Heart left ventricle (tissue), 16 donors: ENCODE measurements around the gene PTPRU. TPM values are rescaled to one million over a fixed set of nuclear protein-coding genes. Genes with fewer than 3 reads are reported as not detected.

Experiments
- ATAC-seq, 4 donors: fragments of 200-7000 bp; cut with Tn5 transposase; one replicate each; pipeline ENCODE4 v1.9.1; 2020 to 2022; ENCODE audit warnings: moderate library complexity in 4 of 4, mild to moderate bottlenecking in 3 of 4, moderate number of reproducible peaks in 1 of 4
- DNase-seq, 5 donors: peaks; one replicate each; pipeline ENCODE4 v3.0.0-alpha.2; 2020
- H3K27ac ChIP-seq, 12 donors: fragments of 200-600 bp; sonication (generic) in 4 of 12; one replicate each; pipeline versions ENCODE4 v1.5.0 to v1.8.0; 2016 to 2022; ENCODE audit warnings: mild to moderate bottlenecking in 2 of 12
- H3K27me3 ChIP-seq, 9 donors: fragments of 200-600 bp; sonication (generic) in 2 of 9; one replicate each; pipeline versions ENCODE4 v1.5.1 to v1.8.0; 2016 to 2022; ENCODE audit warnings: mild to moderate bottlenecking in 3 of 9
- H3K36me3 ChIP-seq, 9 donors: fragments of 200-600 bp; sonication (generic) in 2 of 9; one replicate each; pipeline versions ENCODE4 v1.5.0 to v1.8.0; 2018 to 2022; ENCODE audit warnings: mild to moderate bottlenecking in 2 of 9
- H3K4me1 ChIP-seq, 12 donors: fragments of 200-600 bp; sonication (generic) in 4 of 12; one replicate each; pipeline versions ENCODE4 v1.5.0 to v1.8.0; 2016 to 2022; ENCODE audit warnings: mild to moderate bottlenecking in 3 of 12
- H3K4me3 ChIP-seq, 12 donors: fragments of 200-600 bp; sonication (generic) in 4 of 12; one replicate each; pipeline versions ENCODE4 v1.5.0 to v1.8.0; 2017 to 2022; ENCODE audit warnings: mild to moderate bottlenecking in 9 of 12, moderate library complexity in 4 of 12
- H3K9me3 ChIP-seq, 12 donors: fragments of 200-600 bp; sonication (generic) in 4 of 12; one replicate each; pipeline versions ENCODE4 v1.5.0 to v1.8.0; 2016 to 2022; ENCODE audit warnings: mild to moderate bottlenecking in 1 of 12
- POLR2A ChIP-seq, 2 donors: fragments of 450-650 bp; IDR thresholded peaks; one replicate each; pipeline ENCODE4 v1.6.1; 2017; ENCODE audit warnings: antibody characterized with exemption in 2 of 2, mild to moderate bottlenecking in 2 of 2, moderate library complexity in 2 of 2
- WGBS, 4 donors: extraction: QIAGEN DNeasy Blood & Tissue Kit in 2 of 4; methylation state at CpG; one replicate each; pipeline versions ENCODE4 v1.1.5 to v1.1.7; 2013 to 2018; 5-methylcytosine and 5-hydroxymethylcytosine counted together
- intact Hi-C, 10 donors: fragments of 100-400 bp; cut with DNase I; formaldehyde crosslinking; loops; one replicate each; pipeline versions ENCODE4 v1.11.1 to v1.14.2; 2022
- polyA plus RNA-seq, 2 donors: library from polyadenylated mRNA; stranded (reverse); fragments of 200-250 nt; gene quantifications; one replicate each; pipeline ENCODE4 v1.2.3, GENCODE V29; 2013
- total RNA-seq, 9 donors: library from RNA; depleted of rRNA in 2 of 9; stranded (reverse); fragments of >200 nt in 2 of 9; fragmentation: NEBNext Ultra II Directional in 3 of 9; extraction: Animal tissue kit (Norgen Biotek cat#: 25700) in 3 of 9; gene quantifications; one replicate each; pipeline versions ENCODE4 v1.1.0 to v1.2.4, GENCODE V29; 2016 to 2023
- TF ChIP-seq, protein P1 (sequence below), 12 donors: fragments of 200-600 bp; sonication (generic) in 4 of 12; IDR thresholded peaks; one replicate each; pipeline versions ENCODE4 v1.5.0 to v1.8.0; 2018 to 2022; ENCODE audit warnings: antibody characterized with exemption in 12 of 12, mild to moderate bottlenecking in 5 of 12
- donor health status: ischemic (EF 13 %, LVEDD 7.1; RV severe dilation, severe dysfunction).
- donor health status: healthy with polysubstance abuse.
- donor health status: DM: no; HTN: yes; CAD: no.
- donor health status: DM: no; HTN: no; CAD: no.
- donor health status: ischemic (EF 25% LVEDD 6.9; RV normal size, moderate dysfunction).
- donor health status: ischemic (EF 25% LVEDD 5.7; RV mildly dilated, moderate dysfunction).
- donor health status: healthy.
- donor health status: DM: yes; HTN: yes; CAD: no.
- donor health status: ischemic (EF 35%, LVEDD 5.7; RV mildly dilated, moderate dysfunction).
- donor health status: nonischemic (EF 11% LVEDD 7.7; RV severe dilation, severe dysfunction).
- donor health status: DM: yes; HTN: yes; CAD: no.
- donor health status: PGD.
- donor health status: ischemic (EF 29% LVEDD 5.4; RV normal size, mild dysfunction).
- donor health status: nonischemic (EF 23%, LVEDD 6.1; RV moderate dilation, normal function).

Gene PTPRU
- total and polyA plus RNA-seq, 11 donors, result 7.1 to 59.9 (median 16.2) TPM

GRCh38 chr1:29303201-29304024, 67.1 kb downstream of the PTPRU start:
- Histone ChIP-seq H3K4me3 (no peak overlapping the region), H3K27ac (no peak overlapping the region), H3K4me1 (no peaks in the 10 kb centered on the region), H3K9me3 (peaks cover 0 to 2% (median 0%) of the 10 kb centered on the region in 12 donors), H3K36me3 (peaks cover 0 to 32% (median 0%) of the 10 kb centered on the region in 9 donors), H3K27me3 (no peaks in the 10 kb centered on the region)
- WGBS, 4 donors, result 85 to 92% (median 89%) methylated on average over 19 to 28 of the region's 28 CpGs
- intact Hi-C loops, result no loop called here
- no peak for ATAC-seq
- DNase-seq, result no peak
- TF ChIP-seq POLR2A (IDR thresholded peaks at IDR 0.05), result no peak
- TF ChIP-seq, protein P1, sequence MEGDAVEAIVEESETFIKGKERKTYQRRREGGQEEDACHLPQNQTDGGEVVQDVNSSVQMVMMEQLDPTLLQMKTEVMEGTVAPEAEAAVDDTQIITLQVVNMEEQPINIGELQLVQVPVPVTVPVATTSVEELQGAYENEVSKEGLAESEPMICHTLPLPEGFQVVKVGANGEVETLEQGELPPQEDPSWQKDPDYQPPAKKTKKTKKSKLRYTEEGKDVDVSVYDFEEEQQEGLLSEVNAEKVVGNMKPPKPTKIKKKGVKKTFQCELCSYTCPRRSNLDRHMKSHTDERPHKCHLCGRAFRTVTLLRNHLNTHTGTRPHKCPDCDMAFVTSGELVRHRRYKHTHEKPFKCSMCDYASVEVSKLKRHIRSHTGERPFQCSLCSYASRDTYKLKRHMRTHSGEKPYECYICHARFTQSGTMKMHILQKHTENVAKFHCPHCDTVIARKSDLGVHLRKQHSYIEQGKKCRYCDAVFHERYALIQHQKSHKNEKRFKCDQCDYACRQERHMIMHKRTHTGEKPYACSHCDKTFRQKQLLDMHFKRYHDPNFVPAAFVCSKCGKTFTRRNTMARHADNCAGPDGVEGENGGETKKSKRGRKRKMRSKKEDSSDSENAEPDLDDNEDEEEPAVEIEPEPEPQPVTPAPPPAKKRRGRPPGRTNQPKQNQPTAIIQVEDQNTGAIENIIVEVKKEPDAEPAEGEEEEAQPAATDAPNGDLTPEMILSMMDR (IDR thresholded peaks at IDR 0.05), result no peak

- Histone ChIP-seq H3K9me3 (peaks cover 0 to 2% (median 0%) of the 10 kb centered on the region in 12 donors), H3K4me1 (no peaks in the 10 kb centered on the region), H3K36me3 (peaks cover 0 to 32% (median 0%) of the 10 kb centered on the region in 9 donors), H3K4me3 (no peak overlapping the region), H3K27me3 (no peaks in the 10 kb centered on the region), H3K27ac (no peak overlapping the region)
- DNase-seq (no peak), ATAC-seq (no peak)
- WGBS, 4 donors, result 75 to 85% (median 78%) methylated on average over 5 to 8 of the region's 8 CpGs
- no peak for TF ChIP-seq POLR2A (IDR thresholded peaks at IDR 0.05)
- TF ChIP-seq, protein P1 (IDR thresholded peaks at IDR 0.05), result no peak
- intact Hi-C loops, result no loop called here
Measured at GRCh38 chr1:29304025-29304684, 67.8 kb downstream of the PTPRU start.

GRCh38 chr1:29305943-29306342, 69.6 kb downstream of the PTPRU start:
- TF ChIP-seq, protein P1 (IDR thresholded peaks at IDR 0.05), result no peak
- no peak for TF ChIP-seq POLR2A (IDR thresholded peaks at IDR 0.05)
- H3K4me3 ChIP-seq, result no peak overlapping the region
- 79 to 91% (median 87%) methylated on average over 6 to 7 of the region's 7 CpGs for WGBS, 4 donors
- ATAC-seq, result no peak
- no peak overlapping the region for H3K27ac ChIP-seq
- no peaks in the 10 kb centered on the region for H3K4me1 ChIP-seq
- peaks cover 0 to 2% (median 0%) of the 10 kb centered on the region in 12 donors for H3K9me3 ChIP-seq
- no peak for DNase-seq
- intact Hi-C loops, result no loop called here
- H3K27me3 ChIP-seq, result no peaks in the 10 kb centered on the region
- H3K36me3 ChIP-seq, result peaks cover 0 to 19% (median 0%) of the 10 kb centered on the region in 9 donors

GRCh38 chr1:29306471-29307140, 70.3 kb downstream of the PTPRU start:
- intact Hi-C loops, result no loop called here
- Histone ChIP-seq H3K4me1 (no peaks in the 10 kb centered on the region), H3K36me3 (peaks cover 0 to 15% (median 0%) of the 10 kb centered on the region in 9 donors), H3K9me3 (peaks cover 0 to 2% (median 0%) of the 10 kb centered on the region in 12 donors), H3K4me3 (no peak overlapping the region), H3K27me3 (no peaks in the 10 kb centered on the region), H3K27ac (no peak overlapping the region)
- ATAC-seq (no peak), DNase-seq (no peak)
- WGBS, 4 donors, result 88 to 90% (median 89%) methylated on average over 10 of the region's 10 CpGs
- TF ChIP-seq POLR2A (IDR thresholded peaks at IDR 0.05), result no peak
- TF ChIP-seq, protein P1 (IDR thresholded peaks at IDR 0.05), result no peak
